ENCODE results near the gene THUMPD2.

Gene THUMPD2

GRCh38 chr2:39782591-39782990 is 3.5 kb upstream of the THUMPD2 start:
- TF ChIP-seq CTCF (IDR thresholded peaks at IDR 0.05; ENCODE audit: low read depth, low read length, missing control alignments), result no peak
- H3K27ac ChIP-seq, result no peak overlapping the region
- DNase-seq, result no peak

GRCh38 chr2:39781697-39782096 is 2.6 kb upstream of the THUMPD2 start:
- no peak for TF ChIP-seq CTCF (IDR thresholded peaks at IDR 0.05; ENCODE audit: low read depth, low read length, missing control alignments)
- Histone ChIP-seq H3K4me3 (ENCODE audit: low read depth, low read length) (no peak overlapping the region), H3K27me3 (replicated peaks) (no peaks in the 10 kb centered on the region), H3K27ac (no peak overlapping the region), H3K36me3 (replicated peaks) (no peaks in the 10 kb centered on the region)
- in situ Hi-C loops (cut with HindIII; ENCODE audit: low pct_ligation_motif_present, low sequenced_read_pairs), result no loop called here
- no peak for DNase-seq

More at GRCh38 chr2:39782591-39782990, 3.5 kb upstream of the THUMPD2 start:
- no peak overlapping the region for H3K4me3 ChIP-seq (ENCODE audit: low read depth, low read length)
- no peaks in the 10 kb centered on the region for H3K36me3 ChIP-seq (replicated peaks)
- H3K27me3 ChIP-seq (replicated peaks), result no peaks in the 10 kb centered on the region
- in situ Hi-C loops (cut with HindIII; ENCODE audit: low pct_ligation_motif_present, low sequenced_read_pairs), result no loop called here

- no peak for DNase-seq
- Histone ChIP-seq H3K27ac (no peak overlapping the region), H3K4me3 (ENCODE audit: low read depth, low read length) (no peak overlapping the region), H3K36me3 (replicated peaks) (no peaks in the 10 kb centered on the region), H3K27me3 (replicated peaks) (no peaks in the 10 kb centered on the region)
- TF ChIP-seq CTCF (IDR thresholded peaks at IDR 0.05; ENCODE audit: low read depth, low read length, missing control alignments), result no peak
- in situ Hi-C loops (cut with HindIII; ENCODE audit: low pct_ligation_motif_present, low sequenced_read_pairs), result no loop called here
Observed at GRCh38 chr2:39780825-39781600, 2.0 kb upstream of the THUMPD2 start.

GRCh38 chr2:39779927-39780326 is 869 bp upstream of the THUMPD2 start:
- no peak for TF ChIP-seq CTCF (IDR thresholded peaks at IDR 0.05; ENCODE audit: low read depth, low read length, missing control alignments)
- H3K27me3 ChIP-seq (replicated peaks), result no peaks in the 10 kb centered on the region
- in situ Hi-C loops (cut with HindIII; ENCODE audit: low pct_ligation_motif_present, low sequenced_read_pairs), result no loop called here
- no peak overlapping the region for H3K4me3 ChIP-seq (ENCODE audit: low read depth, low read length)
- no peak for DNase-seq
- no peak overlapping the region for H3K27ac ChIP-seq
- H3K36me3 ChIP-seq (replicated peaks), result no peaks in the 10 kb centered on the region

GRCh38 chr2:39779341-39779851 is 338 bp upstream of the THUMPD2 start:
- Histone ChIP-seq H3K27ac (no peak overlapping the region), H3K36me3 (replicated peaks) (no peaks in the 10 kb centered on the region), H3K4me3 (ENCODE audit: low read depth, low read length) (peak overlapping the region; percentile 78), H3K27me3 (replicated peaks) (no peaks in the 10 kb centered on the region)
- in situ Hi-C loops (cut with HindIII; ENCODE audit: low pct_ligation_motif_present, low sequenced_read_pairs), result no loop called here
- DNase-seq, result no peak
- no peak for TF ChIP-seq CTCF (IDR thresholded peaks at IDR 0.05; ENCODE audit: low read depth, low read length, missing control alignments)

Data from brain microvascular endothelial cell (primary cell).